GM19025 (cell line): ENCODE data around the gene PTPRK.

Experiments
- ATAC-seq: cut with Tn5 transposase; IDR thresholded peaks from one replicate; pipeline ENCODE4 v1.9.1; 2021; ENCODE audit warnings: mild to moderate bottlenecking, low read depth, moderate library complexity; ENCODE audit not compliant: unreplicated experiment

The PTPRK gene

DNA sequence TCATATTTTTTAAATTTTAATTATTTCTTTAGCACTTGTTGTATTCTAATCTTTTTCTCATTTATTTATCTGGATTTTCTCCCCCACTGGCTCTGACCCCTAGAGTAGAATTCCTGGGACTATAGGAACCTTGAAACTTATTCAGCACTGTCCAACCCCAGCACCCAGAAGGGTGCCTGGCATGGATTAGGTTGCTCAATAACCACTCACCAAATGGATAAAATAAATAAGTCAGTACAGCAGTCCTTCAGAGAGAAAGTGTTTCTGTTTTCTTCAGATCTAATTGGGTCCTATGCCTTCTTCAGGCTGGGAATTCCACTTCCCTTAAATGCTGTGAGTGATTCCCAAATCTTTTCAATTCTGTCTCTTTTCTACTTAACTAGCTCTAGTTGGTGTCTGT, 206.2 kb downstream of the PTPRK start:
- ATAC-seq: no peak

DNA sequence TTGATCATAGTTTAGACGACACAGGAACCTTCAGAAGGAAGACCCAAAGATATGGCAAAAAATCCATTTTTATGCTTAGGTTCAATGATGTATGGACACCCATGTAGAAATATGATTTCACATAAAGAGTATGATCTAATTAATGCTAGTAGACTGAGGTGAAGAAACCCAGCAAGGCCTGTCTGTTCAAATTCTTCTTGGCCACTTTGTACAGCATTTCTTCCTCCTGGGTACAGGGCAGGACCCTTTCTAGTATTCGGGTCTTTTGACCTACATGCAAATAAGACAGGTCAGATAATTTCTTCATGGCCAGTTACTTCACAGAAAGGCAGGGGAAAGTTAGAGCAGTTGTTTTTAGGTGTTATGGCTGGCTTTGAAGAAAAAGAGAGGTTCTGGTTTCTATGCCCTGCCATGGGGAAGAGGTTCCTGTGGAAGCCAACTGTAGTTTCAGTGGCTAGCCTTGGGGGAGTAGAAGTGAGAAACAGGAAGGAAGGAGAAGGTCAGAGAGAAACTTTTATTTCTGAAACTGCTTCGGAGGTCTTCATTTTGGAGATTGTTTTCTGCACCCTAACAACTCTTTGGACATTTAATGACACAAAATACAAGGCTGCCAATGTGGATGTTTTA, 208.3 kb downstream of the PTPRK start:
- ATAC-seq: no peak

DNA sequence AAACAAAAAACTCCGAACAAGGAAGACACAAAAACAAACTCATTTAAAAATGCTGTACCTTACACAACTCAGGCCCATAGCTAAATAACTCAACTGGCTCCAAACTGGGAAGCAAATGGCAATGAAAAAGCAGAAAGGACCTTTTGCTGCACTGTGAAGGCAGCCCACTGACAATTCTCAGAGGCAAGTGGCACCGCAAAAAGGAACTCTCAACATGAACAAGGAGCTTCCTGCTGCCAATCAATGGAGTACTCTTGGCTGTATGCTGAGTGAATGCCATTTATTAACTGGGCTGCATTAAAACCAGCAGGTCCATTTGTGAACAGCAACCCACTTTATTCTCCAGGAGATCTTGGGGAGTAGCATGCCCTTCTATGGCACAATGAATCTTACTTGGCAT, 209.9 kb downstream of the PTPRK start:
- no peak for ATAC-seq

DNA sequence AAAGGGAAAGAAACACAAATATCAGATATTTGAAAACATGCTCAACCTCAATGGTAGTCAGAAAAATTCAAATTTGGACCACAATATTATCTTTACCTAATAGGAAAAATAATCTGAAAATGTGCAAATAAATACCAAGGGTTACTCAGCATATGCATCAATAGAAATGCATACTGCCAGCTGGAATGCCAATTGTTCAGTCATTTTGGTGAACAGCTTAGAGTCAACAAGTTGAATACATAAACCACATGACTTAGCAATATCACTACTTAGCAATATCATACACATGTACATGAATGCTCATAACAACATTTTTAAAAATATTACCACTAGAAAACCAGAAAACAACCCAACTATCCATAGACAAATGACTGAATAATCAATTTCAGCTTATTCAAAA, 212.7 kb downstream of the PTPRK start:
- no peak for ATAC-seq

DNA sequence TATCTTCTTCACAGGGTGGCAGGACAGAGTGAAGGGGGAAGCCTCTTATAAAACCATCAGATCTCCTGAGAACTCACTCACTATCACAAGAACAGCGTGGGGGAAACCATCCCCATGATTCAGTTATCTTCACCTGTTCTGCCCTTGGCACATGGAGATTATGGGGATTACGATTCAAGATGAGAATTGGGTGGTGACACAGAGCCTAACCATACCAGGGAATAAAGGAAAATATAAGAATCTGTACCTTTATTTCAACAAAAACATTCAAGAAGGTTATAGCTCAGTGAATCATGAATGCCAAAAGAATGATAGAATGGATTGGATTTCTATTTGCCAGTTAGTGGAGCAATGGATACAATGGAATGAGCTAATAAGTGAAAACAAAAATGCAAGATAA, 214.4 kb downstream of the PTPRK start:
- no peak for ATAC-seq

DNA sequence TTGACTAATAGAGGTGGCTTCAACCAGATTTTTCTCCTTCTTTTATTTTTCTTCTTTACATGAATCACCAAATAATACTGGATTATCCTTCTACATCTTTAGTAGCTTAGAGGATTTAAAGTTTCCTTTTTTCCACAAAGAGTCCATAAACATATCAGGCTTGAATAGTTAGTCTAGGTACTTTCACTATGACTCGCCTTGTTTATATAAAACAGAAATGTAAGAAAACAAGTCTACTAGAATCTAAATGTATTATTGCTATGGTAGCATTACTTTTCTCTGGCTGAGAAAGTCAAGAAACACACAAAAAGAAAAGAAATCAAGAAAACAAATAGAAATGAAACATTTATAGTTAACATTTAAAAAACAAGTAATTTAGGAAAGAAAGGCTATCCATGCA, 215.2 kb downstream of the PTPRK start:
- ATAC-seq: no peak

DNA sequence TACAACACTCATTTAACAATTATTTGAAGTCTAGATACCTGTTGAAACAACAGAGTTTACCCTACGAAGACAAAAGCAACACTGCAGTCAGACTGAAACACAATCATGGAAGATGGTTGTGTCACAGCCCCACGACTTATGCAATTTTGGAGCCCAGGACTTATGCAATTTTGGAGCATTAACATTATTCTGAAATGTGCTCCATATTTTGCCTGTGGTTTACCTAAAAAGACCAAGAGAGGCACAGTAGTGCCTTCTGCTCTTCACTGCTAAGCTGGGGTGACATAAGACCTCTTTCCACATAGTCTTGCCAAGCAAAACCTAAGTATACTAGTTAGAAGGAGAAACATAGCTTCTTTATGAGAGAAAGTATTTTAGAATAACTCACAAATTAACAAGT, 216.5 kb downstream of the PTPRK start:
- no peak for ATAC-seq

DNA sequence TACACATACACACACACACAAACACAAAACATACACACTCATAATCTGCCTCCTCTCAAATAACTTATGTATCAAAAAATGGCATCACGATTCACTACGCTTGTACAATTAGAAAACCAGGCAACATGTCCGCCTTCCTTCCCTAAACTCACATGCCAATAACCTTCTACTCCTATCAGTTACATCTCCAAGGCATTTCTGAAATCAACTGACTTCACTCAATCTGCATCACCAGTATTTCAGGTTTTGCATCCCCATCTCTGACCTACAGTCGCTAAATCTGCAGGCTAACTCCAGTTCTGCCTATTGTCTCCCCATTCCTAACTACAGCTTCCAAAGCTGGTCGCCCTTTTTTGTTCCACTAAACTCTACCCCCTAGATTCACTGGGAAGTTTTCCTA, 217.5 kb downstream of the PTPRK start:
- ATAC-seq: no peak

DNA sequence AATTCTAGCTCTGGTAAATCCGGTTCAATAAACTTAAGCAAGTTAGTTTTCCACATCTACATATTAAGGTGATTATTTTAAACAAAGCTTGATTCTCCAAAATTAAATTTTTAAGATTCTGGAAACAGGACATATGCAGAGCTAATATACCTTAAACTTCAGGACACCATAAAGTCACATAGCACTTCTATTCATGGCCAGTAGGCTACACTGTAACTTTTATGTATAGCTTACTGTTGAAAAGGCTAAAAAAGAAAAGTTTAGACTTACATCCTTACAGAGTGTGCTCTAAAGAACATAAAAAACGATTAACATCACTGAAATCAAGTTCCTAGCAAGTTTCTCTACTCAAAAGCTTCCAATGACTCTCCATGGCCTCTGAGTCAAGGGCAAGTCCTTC, 224.7 kb downstream of the PTPRK start:
- no peak for ATAC-seq

DNA sequence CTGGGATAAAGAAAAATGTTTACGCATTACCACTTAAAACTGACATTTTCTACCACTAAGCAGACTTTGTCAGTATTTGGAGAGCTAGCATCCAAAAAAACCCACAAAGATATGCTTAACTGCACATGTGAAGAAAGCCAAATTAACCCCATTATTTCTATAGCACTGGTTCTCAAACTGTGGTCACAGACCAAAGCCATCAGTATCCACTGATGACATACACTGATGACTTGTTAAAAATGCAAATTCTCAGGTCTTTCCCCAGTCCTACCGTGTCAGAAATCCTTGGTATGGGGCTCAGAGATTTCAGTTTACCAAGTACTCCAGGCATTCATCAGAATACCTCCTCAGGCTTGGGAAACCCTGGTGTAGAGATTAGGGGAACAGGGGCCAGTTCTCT, 230.2 kb downstream of the PTPRK start:
- no peak for ATAC-seq

DNA sequence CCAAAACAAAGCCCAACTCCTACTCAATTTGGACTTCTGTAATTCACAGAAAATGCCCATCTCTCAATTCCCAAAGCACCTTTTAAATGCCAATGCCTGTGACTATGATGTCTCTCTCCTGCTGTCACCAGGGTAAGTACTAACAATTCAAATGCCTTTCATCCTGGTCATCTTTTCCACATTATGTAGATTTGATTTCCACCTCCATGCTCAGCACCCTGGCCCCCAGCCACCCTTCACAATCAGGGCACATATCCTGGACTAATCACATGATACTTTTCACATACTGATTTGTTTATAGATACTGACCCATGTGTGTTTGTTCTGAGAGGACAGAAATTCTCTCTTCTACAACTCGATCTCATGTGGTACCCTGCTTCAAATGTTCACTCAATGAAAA, 236.3 kb downstream of the PTPRK start:
- ATAC-seq: no peak

DNA sequence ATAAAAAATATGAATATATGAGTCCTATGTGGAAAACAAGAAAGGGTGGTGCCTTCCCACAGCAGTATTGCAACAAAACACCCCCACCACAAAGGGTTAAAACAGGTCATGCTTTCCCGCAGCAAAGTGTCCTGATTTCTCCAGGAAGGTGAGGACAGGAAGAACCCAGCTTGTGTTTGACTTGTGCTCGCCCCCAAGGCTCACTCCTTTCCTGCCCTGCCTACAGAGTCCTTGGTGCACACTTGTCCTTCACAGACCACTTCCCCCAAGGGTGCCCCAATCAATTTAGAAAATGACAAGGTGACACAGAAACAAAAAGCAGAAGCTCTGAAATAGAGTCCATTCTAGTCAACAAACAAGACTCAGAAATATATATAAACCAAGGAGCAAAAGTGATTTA, 237.4 kb downstream of the PTPRK start:
- no peak for ATAC-seq

DNA sequence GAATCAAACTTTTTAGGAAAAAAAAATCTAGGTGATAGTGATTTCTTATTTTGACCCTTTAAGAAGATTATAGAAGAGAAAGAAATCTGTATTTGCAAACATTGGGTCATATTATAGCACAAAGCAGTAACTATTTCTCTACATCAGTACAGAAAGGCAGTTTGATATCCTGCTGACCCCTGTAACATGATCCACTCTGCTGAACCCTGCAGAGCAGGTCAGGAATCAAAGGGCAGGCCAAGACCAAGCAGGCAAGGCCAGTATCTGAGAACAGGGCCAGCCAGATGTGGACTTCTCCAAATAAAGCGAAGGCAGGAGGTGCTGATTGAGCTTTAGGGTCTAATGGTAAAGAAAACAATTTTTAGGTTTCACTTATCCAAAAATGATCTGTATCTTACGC, 239.4 kb downstream of the PTPRK start:
- no peak for ATAC-seq

DNA sequence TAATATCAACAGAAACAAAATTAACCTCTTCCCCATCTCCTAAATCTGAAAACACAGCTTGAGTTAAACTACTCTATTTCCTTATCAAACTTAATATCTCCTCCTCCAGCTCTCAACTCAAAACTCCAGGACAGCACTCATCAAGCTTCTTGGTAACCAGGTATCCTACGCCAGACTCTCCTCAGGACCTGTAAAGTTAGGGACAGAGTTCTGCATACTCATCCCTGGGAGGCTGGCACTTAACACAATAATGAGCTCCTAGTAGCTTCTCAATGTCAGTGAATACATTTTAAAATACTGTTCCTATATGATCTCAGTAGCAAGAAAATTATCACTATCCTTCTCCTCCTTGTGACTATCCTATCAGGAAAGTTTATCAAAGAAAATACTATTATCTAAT, 240.3 kb downstream of the PTPRK start:
- ATAC-seq: no peak

DNA sequence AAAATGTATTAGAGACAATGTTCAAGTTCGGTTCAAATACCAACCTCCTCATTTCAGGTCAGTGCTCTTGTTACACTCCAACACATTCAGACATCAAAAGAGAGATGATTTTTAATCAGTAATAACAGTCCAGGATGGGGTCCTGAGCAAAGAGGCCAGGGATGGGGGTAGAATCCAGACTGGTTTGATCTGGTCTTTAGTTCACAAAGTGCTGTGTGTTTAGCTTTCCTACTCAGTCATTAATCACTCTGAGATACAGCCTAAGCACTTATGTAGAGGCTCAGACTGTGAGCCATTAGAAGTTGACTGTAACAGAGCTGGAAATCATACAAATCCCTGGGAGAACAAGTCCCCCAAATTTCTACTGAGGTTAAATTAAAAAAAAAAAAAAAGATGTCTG, 241.6 kb downstream of the PTPRK start:
- no peak for ATAC-seq

DNA sequence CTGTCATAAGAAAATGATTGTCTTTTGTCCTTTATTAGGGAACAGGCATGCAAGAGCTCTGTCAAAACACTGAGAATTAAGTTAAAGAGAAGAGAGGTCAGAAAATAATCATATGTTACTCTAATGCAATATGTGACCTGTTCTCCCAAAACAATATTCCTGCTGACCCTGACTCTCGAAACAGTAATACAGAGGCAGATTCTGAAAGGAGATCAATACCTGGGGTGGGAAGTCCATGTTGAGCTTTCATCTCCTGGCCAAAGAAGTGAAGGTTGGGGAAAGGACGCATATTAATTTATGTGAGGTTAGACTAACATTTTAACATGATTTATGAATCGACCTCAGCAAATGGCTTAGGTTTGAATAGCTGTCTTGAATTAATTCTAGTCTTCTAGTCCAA, 243.0 kb downstream of the PTPRK start:
- no peak for ATAC-seq

DNA sequence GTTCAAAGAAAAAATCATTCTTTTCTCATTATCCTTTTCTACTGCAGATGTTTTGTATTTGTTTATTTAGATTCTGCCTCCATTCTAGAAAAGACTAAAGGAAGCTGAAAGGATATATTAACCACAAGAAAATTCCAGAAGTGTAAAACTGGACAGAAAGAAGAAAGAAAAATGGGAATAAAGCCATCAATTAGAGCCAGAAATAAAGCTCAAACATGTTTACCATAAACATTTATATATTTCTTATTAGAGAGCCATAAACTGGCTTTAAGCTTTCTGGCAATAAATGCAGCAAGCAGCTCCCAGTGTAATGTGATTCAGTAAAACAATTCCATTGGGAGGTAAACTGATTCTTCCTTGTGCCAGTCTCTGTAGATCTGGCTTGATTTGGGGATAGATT, 244.1 kb downstream of the PTPRK start:
- ATAC-seq: no peak

DNA sequence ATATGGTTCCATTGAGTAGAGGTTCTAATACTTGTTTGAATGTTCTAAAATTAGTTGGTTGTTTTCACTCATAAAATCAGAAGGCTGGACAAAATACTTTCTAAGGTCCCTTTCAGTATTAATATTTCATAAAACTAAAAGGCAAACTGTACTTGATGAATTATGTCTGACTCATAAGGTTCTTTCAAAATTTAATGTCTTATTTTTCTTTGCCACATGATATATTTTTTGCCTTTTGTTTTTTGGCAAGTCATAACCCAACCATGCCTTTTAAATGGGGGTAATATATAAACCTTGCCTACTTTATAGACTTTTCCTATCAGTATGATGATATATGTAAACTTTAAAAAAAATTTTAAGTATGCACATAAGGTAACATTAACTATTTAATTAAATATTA, 244.7 kb downstream of the PTPRK start:
- ATAC-seq: no peak

DNA sequence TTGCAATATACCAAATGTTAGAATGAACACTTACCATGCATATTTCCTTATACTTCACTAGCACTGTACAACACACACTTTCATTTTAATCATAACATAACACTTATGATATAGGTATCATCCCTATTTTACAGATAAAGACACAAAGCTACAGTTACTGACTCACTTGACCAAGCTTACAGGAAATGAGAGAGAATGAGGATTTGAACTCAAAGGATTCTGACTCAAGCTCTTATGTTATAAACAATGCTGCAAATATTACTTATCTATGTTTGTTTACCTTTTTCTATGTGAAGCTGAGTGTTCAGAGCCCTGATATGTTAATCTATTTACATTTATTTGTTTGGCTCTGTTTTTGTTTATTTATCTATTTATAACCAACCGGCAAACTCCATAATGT, 245.4 kb downstream of the PTPRK start:
- ATAC-seq: no peak

DNA sequence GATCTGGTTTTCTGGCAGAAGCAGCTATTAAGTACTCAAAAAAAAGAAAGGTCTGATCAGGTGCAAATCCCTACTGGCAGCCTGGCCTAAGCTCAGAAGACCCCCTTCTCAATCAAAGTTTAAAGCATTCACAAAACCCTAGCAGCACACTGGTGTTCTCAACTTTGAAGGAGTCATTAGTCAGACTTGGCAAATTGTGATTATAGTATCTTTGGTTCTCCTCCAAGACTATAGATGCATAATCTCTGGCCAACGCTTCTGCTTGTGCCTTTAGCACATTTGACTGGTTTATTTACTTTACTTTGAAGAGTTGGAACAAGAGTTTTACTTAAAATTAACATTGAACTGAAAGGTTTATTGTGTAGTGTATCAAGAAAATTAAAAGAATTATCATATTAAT, 248.9 kb downstream of the PTPRK start:
- ATAC-seq: no peak

DNA sequence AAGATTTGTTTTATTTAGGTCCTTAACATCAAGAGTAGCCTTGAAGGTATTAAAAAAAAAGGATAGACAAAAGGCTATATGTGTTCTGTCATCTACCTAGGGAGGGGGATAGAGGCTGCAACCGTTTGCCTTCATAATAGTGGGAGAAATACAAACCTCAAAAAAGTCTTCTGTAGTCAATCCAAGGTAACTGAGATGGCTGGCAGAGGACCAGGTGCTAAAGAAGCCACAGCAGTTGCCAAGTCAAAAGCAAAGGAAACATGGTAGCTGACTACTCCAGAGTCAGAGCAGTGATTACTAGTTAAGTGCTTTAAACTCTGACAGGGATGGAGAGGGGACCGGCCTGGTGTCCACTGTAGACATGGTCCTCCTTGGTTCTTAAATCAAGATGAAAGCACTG, 249.4 kb downstream of the PTPRK start:
- no peak for ATAC-seq

DNA sequence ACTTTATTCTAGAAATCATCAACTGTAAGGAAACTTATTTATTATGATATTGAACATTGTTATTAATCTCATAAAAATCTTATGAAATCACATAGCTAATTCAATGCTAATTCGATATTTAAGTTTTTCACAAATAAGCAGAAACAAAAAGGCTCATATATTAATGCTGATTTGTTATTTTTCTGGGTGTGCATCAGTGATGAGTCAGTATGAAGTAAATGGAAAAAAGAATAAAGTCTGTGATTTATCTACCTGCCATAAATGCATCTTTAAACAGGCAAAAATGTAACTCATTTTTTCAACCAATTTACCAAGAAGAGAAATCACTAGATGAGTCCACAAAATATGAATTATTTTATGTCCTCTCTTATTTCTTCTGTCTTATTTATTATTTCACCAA, 253.5 kb downstream of the PTPRK start:
- no peak for ATAC-seq

DNA sequence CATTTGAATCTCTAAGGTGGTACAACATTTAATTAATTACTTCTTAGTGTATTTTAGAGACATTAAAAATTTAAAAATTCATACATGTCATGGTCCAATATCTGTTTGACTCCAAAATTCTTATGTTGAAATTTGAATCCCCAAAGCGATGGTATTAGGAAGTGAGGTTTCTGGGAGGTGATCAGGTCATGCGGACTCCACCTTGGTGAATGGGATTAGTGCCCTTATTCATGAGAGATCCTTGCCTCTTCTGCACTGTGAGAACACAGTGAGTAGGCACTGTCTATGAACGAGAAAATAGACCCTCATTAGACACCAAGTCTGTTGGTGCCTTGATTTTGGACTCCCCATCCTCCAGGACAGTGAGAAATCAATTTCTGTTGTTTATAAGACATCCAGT, 254.7 kb downstream of the PTPRK start:
- ATAC-seq: no peak
